Esophagus muscularis mucosa (tissue), 4 donors: ENCODE data around the gene NRG2.

Experiments
- EP300 ChIP-seq: sonication (generic); formaldehyde crosslinking; IDR thresholded peaks from one replicate; pipeline ENCODE4 v1.6.1; 2017; ENCODE audit warnings: antibody characterized with exemption
- POLR2A ChIP-seq: fragments of 450-650 bp; IDR thresholded peaks from one replicate; pipeline ENCODE4 v1.6.1; 2017; ENCODE audit warnings: antibody characterized with exemption, moderate library complexity, mild to moderate bottlenecking, low read depth
- POLR2AphosphoS5 ChIP-seq, 2 donors: sonication (generic); formaldehyde crosslinking; IDR thresholded peaks; one replicate each; pipeline ENCODE4 v1.6.1; 2017; ENCODE audit warnings: antibody characterized with exemption in 2 of 2
- TF ChIP-seq, protein P1 (sequence below), 3 experiments: fragments of 200-600 bp in 2 of 3; fragments of 450-650 bp in 1 of 3; sonication (generic) in 2 of 3; IDR thresholded peaks; one replicate each; pipeline ENCODE4 v1.5.1; 2017 to 2019; ENCODE audit warnings: antibody characterized with exemption in 3 of 3, mild to moderate bottlenecking in 2 of 3, moderate library complexity in 1 of 3

DNA sequence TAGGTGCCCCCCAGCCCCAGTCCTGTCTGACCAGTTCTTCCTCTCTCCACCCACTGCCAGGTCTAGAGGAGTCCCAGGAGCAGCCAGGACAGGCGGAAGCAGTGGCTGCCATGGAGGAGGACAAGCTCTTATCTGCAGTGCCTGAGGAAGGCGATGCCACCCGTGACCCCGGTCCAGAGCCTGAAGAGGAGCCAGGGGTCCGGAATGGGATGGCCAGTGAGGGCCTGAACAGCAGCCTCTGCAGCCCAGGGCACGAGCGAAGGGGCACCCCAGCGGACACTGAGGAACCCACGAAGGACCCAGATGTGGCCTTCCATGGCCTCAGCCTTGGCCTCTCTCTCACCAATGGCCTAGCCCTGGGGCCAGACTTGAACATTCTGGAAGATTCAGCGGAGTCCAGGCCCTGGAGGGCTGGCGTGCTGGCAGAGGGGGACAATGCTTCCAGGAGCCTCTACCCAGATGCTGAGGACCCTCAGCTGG, 233.7 kb downstream of the NRG2 start:
- TF ChIP-seq POLR2A (no peak), EP300 (no peak), POLR2AphosphoS5 (IDR thresholded peaks at IDR 0.05) (no peak)
- TF ChIP-seq, protein P1, sequence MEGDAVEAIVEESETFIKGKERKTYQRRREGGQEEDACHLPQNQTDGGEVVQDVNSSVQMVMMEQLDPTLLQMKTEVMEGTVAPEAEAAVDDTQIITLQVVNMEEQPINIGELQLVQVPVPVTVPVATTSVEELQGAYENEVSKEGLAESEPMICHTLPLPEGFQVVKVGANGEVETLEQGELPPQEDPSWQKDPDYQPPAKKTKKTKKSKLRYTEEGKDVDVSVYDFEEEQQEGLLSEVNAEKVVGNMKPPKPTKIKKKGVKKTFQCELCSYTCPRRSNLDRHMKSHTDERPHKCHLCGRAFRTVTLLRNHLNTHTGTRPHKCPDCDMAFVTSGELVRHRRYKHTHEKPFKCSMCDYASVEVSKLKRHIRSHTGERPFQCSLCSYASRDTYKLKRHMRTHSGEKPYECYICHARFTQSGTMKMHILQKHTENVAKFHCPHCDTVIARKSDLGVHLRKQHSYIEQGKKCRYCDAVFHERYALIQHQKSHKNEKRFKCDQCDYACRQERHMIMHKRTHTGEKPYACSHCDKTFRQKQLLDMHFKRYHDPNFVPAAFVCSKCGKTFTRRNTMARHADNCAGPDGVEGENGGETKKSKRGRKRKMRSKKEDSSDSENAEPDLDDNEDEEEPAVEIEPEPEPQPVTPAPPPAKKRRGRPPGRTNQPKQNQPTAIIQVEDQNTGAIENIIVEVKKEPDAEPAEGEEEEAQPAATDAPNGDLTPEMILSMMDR (IDR thresholded peaks at IDR 0.05), result no peak
